PC-9 (cell line): ENCODE measurements around the gene ENPP3. TPM values are rescaled to one million over a fixed set of nuclear protein-coding genes. Genes with fewer than 3 reads are reported as not detected.

ENCODE experiments used
- BruUV-seq: library from RNA; stranded (reverse); fragments of 400-500 nt; replicated peaks from 2 replicates; lab custom pipeline; 2021; lab: Mats Ljungman, UMichigan
- CTCF ChIA-PET: fragments of 300-600 bp; sonication (Branson Sonifier 250); formaldehyde crosslinking; loops from one replicate; lab custom pipeline; 2022; ENCODE audit warnings: antibody characterized with exemption; lab: Charles Lee
- POLR2A ChIA-PET: fragments of 300-600 bp; sonication (Branson Sonifier 250); formaldehyde crosslinking; loops from one replicate; lab custom pipeline; 2022; ENCODE audit warnings: antibody characterized with exemption; ENCODE audit not compliant: unreplicated experiment; lab: Charles Lee
- DNase-seq, 2 experiments: peaks; one replicate each; pipeline versions ENCODE4 v3.0.0 to v3.0.0-alpha.2; 2015 to 2022; ENCODE audit warnings: mixed read lengths in 1 of 2
- H2AFZ ChIP-seq: fragments of 200-600 bp; sonication (generic); 2 replicates; pipeline ENCODE4 v1.8.1; 2017; ENCODE audit warnings: antibody characterized with exemption
- H3F3A ChIP-seq: fragments of 200-600 bp; sonication (generic); 2 replicates; pipeline ENCODE4 v1.8.1; 2017; ENCODE audit warnings: antibody characterized with exemption, mild to moderate bottlenecking, low read depth; ENCODE audit not compliant: insufficient read depth
- H3K27ac ChIP-seq: fragments of 200-600 bp; sonication (generic); 2 replicates; pipeline ENCODE4 v1.6.1; 2016; ENCODE audit warnings: mixed run types
- H3K27me3 ChIP-seq: fragments of 200-600 bp; sonication (generic); 2 replicates; pipeline ENCODE4 v1.6.1; 2016; ENCODE audit warnings: low read depth, mixed run types; ENCODE audit not compliant: insufficient read depth
- H3K36me3 ChIP-seq: fragments of 200-600 bp; sonication (generic); 2 replicates; pipeline ENCODE4 v1.6.1; 2016; ENCODE audit warnings: low read depth, mixed run types
- H3K4me1 ChIP-seq: fragments of 200-600 bp; sonication (generic); replicated peaks from 2 replicates; pipeline ENCODE4 v1.6.1; 2016; ENCODE audit warnings: mixed run types; ENCODE audit not compliant: insufficient read depth
- H3K4me2 ChIP-seq: fragments of 200-600 bp; sonication (generic); 2 replicates; pipeline ENCODE4 v1.6.1; 2017; ENCODE audit warnings: mixed run types
- H3K4me3 ChIP-seq: fragments of 200-600 bp; sonication (generic); 2 replicates; pipeline ENCODE4 v1.6.1; 2016; ENCODE audit warnings: mixed run types
- H3K79me2 ChIP-seq: fragments of 200-600 bp; sonication (generic); 2 replicates; pipeline ENCODE4 v1.6.1; 2017; ENCODE audit warnings: low read depth, mixed run types
- H3K9me2 ChIP-seq: fragments of 200-600 bp; sonication (generic); 2 replicates; pipeline ENCODE4 v1.8.1; 2017; ENCODE audit warnings: mild to moderate bottlenecking; ENCODE audit not compliant: insufficient read depth
- H3K9me3 ChIP-seq: fragments of 200-600 bp; sonication (generic); 2 replicates; pipeline ENCODE4 v1.8.1; 2016; ENCODE audit warnings: low read depth; ENCODE audit not compliant: insufficient read depth
- H4K20me1 ChIP-seq: fragments of 200-600 bp; sonication (generic); 2 replicates; pipeline ENCODE4 v1.8.1; 2017; ENCODE audit not compliant: insufficient read depth
- EZH2 ChIP-seq: fragments of 200-600 bp; sonication (generic); IDR thresholded peaks from 2 replicates; pipeline ENCODE4 v1.8.0; 2017; ENCODE audit warnings: antibody characterized with exemption, low read depth
- intact Hi-C: fragments of 100-400 bp; cut with micrococcal nuclease; formaldehyde crosslinking; loops from one replicate; pipeline ENCODE4 v1.10.0; 2022; ENCODE audit not compliant: unreplicated experiment
- total RNA-seq: library from RNA; stranded (reverse); gene quantifications from 2 replicates; pipeline ENCODE4 v1.2.3, GENCODE V29; 2021
- TF ChIP-seq, protein P1 (sequence below): fragments of 200-600 bp; sonication (generic); conservative IDR thresholded peaks from 2 replicates; pipeline ENCODE4 v1.6.1; 2017; ENCODE audit warnings: mixed run types, antibody characterized with exemption, mild to moderate bottlenecking, moderate library complexity

ENPP3 gene
- total RNA-seq, 1 experiment from 2014 or later = not detected

GRCh38 chr6:131717836-131718542 is 80.9 kb downstream of the ENPP3 start:
- no peaks in the 10 kb centered on the region for H3K9me2 ChIP-seq
- no peaks in the 10 kb centered on the region for H3K36me3 ChIP-seq
- TF ChIP-seq, protein P1, sequence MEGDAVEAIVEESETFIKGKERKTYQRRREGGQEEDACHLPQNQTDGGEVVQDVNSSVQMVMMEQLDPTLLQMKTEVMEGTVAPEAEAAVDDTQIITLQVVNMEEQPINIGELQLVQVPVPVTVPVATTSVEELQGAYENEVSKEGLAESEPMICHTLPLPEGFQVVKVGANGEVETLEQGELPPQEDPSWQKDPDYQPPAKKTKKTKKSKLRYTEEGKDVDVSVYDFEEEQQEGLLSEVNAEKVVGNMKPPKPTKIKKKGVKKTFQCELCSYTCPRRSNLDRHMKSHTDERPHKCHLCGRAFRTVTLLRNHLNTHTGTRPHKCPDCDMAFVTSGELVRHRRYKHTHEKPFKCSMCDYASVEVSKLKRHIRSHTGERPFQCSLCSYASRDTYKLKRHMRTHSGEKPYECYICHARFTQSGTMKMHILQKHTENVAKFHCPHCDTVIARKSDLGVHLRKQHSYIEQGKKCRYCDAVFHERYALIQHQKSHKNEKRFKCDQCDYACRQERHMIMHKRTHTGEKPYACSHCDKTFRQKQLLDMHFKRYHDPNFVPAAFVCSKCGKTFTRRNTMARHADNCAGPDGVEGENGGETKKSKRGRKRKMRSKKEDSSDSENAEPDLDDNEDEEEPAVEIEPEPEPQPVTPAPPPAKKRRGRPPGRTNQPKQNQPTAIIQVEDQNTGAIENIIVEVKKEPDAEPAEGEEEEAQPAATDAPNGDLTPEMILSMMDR = no peak
- TF ChIP-seq EZH2 = no peak
- H2AFZ ChIP-seq = no peak overlapping the region
- H3K27me3 ChIP-seq = no peaks in the 10 kb centered on the region
- intact Hi-C loops = no loop called here
- no peak overlapping the region for H3K4me2 ChIP-seq
- no peak overlapping the region for H3K27ac ChIP-seq
- H4K20me1 ChIP-seq = no peaks in the 10 kb centered on the region
- H3K4me3 ChIP-seq = no peak overlapping the region
- H3K4me1 ChIP-seq = no peaks in the 10 kb centered on the region
- CTCF ChIA-PET = no interaction called here
- no peaks in the 10 kb centered on the region for H3F3A ChIP-seq
- H3K79me2 ChIP-seq = no peaks in the 10 kb centered on the region
- H3K9me3 ChIP-seq = no peaks in the 10 kb centered on the region
- POLR2A ChIA-PET = no interaction called here
- no TSS peak for BruUV-seq
- DNase-seq = no peak

DNA sequence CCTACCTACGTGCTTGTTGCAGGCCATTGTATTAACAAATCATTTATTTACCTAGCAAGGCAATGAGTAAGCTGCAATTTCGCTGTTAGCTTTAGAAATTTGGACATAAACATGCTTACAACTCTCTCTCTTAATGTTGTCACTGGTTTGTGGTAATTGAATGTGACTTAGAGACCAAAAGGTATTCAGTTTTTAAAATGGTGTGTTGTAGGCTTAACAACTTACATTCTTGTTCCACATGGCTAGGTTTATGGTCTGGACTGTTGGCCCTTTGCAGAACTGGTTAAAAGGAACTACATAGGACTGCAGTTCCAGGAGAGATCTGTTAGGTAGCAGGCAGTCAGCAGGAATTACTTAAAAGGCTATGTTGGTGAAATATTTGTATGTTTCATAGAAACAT is 84.1 kb downstream of the ENPP3 start:
- H3K9me3 ChIP-seq = no peaks in the 10 kb centered on the region; the same call in 1 of the 2 replicates
- intact Hi-C loops = no loop called here
- H3K9me2 ChIP-seq = no peaks in the 10 kb centered on the region
- no peaks in the 10 kb centered on the region for H3K27me3 ChIP-seq
- H3F3A ChIP-seq = no peaks in the 10 kb centered on the region
- H3K4me2 ChIP-seq = no peak overlapping the region
- DNase-seq = no peak
- H3K79me2 ChIP-seq = no peaks in the 10 kb centered on the region
- POLR2A ChIA-PET = no interaction called here
- no peaks in the 10 kb centered on the region for H3K4me1 ChIP-seq
- no peak overlapping the region for H3K4me3 ChIP-seq
- BruUV-seq = no TSS peak
- CTCF ChIA-PET = no interaction called here
- H3K36me3 ChIP-seq = no peaks in the 10 kb centered on the region
- no peaks in the 10 kb centered on the region for H4K20me1 ChIP-seq
- H2AFZ ChIP-seq = peak overlapping the region; percentile 59; the same call in 1 of the 2 replicates
- H3K27ac ChIP-seq = no peak overlapping the region
- TF ChIP-seq, protein P1 = no peak
- no peak for TF ChIP-seq EZH2

DNA sequence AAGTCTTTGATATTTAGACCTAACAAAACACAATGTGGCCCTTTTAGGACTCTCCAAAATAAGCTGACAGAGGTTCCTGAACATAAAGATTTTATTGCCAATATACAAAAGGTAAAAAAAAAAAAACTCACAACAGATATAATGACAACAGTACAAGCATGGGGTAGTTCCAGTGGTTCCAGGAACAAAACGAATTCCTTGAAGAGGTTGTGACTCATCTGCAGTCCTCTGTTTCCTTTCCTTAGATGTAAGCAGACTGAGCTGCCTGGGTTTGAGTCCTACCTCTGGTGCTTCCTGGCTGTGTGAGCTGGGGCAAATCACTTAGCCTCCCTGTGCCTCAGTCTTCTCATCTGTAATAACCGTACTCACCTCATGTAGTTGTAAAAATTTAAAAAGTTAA is 87.0 kb downstream of the ENPP3 start:
- Histone ChIP-seq H3K9me3 (no peaks in the 10 kb centered on the region; the same call in 1 of the 2 replicates), H4K20me1 (no peaks in the 10 kb centered on the region), H3K36me3 (no peaks in the 10 kb centered on the region), H3F3A (no peaks in the 10 kb centered on the region), H3K79me2 (no peaks in the 10 kb centered on the region), H3K4me3 (no peak overlapping the region), H3K27ac (no peak overlapping the region), H3K27me3 (no peaks in the 10 kb centered on the region), H3K4me1 (no peaks in the 10 kb centered on the region), H3K9me2 (no peaks in the 10 kb centered on the region), H2AFZ (no peak overlapping the region), H3K4me2 (no peak overlapping the region)
- intact Hi-C loops = no loop called here
- ChIA-PET POLR2A (interaction anchor here (0.6 kb wide), 1 partner anchor 469 kb away, joined by 3 read pairs; no protein-coding TSS in a partner anchor), CTCF (no interaction called here)
- no peak for DNase-seq
- TF ChIP-seq, protein P1 = no peak
- no peak for TF ChIP-seq EZH2
- no TSS peak for BruUV-seq
